B cell (primary cell): Measurements from ENCODE around the gene PRSS3. TPM values are rescaled to one million over a fixed set of nuclear protein-coding genes. Genes with fewer than 3 reads are reported as not detected.

Source experiments
- ATAC-seq: fragments of 200-7000 bp; cut with Tn5 transposase; one replicate; pipeline ENCODE4 v1.10.0; 2021; ENCODE audit warnings: low read depth, mild to moderate bottlenecking, moderate number of reproducible peaks, moderate library complexity
- CTCF ChIA-PET: fragments of 350-600 bp; sonication (Branson Sonifier 250); formaldehyde crosslinking; loops from one replicate; lab custom pipeline; 2021; ENCODE audit warnings: antibody characterized with exemption, inconsistent platforms; lab: Charles Lee
- POLR2A ChIA-PET: fragments of 350-600 bp; sonication (Branson Sonifier 250); formaldehyde crosslinking; loops from one replicate; lab custom pipeline; 2021; ENCODE audit warnings: antibody characterized with exemption; lab: Charles Lee
- DNase-seq: peaks from one replicate; pipeline ENCODE4 v3.0.0; 2013
- H2AFZ ChIP-seq: 2 replicates; pipeline ENCODE4 v1.6.1; 2012; ENCODE audit warnings: mild to moderate bottlenecking, low read depth, low read length; ENCODE audit not compliant: insufficient read depth, poor library complexity, severe bottlenecking
- H3K27ac ChIP-seq, 2 donors: 1 replicate in 1 of 2; 2 replicates in 1 of 2; pipeline ENCODE4 v1.5.1; 2012 to 2013; ENCODE audit warnings: low read length in 2 of 2, mild to moderate bottlenecking in 2 of 2, moderate library complexity in 1 of 2
- H3K27me3 ChIP-seq, 4 experiments: fragments of 200-600 bp in 1 of 4; sonication (generic) in 1 of 4; replicated peaks in 1 of 4; 1 replicate in 2 of 4; 2 replicates in 2 of 4; pipeline versions ENCODE4 v1.6.1 to v1.7.0; 2013 to 2016; ENCODE audit warnings: low read length in 3 of 4, mild to moderate bottlenecking in 2 of 4, mixed read lengths in 1 of 4, moderate library complexity in 1 of 4; ENCODE audit not compliant: insufficient read depth in 4 of 4, control insufficient read depth in 3 of 4; ENCODE audit errors: control extremely low read depth in 1 of 4
- H3K36me3 ChIP-seq, 2 experiments: replicated peaks in 1 of 2; 1 replicate in 1 of 2; 2 replicates in 1 of 2; pipeline versions ENCODE4 v1.6.1 to v1.7.1; 2013; ENCODE audit warnings: low read length in 1 of 2; ENCODE audit not compliant: insufficient read depth in 2 of 2, control insufficient read depth in 1 of 2; ENCODE audit errors: control extremely low read depth in 1 of 2, extremely low read depth in 1 of 2
- H3K4me1 ChIP-seq, 2 donors: fragments of 200-600 bp in 1 of 2; sonication (generic) in 1 of 2; 1 replicate in 1 of 2; 2 replicates in 1 of 2; pipeline versions ENCODE4 v1.5.1 to v1.6.1; 2013 to 2017; ENCODE audit warnings: low read length in 2 of 2; ENCODE audit not compliant: control insufficient read depth in 2 of 2, insufficient read depth in 2 of 2
- H3K4me2 ChIP-seq: replicated peaks from 2 replicates; pipeline ENCODE3; 2012; ENCODE audit warnings: mild to moderate bottlenecking, low read depth, low read length; ENCODE audit not compliant: poor library complexity, severe bottlenecking
- H3K4me3 ChIP-seq, 5 experiments: fragments of 200-600 bp in 1 of 5; sonication (generic) in 1 of 5; 1 replicate in 3 of 5; 2 replicates in 2 of 5; pipeline versions ENCODE4 v1.5.1 to v1.7.0; 2011 to 2016; ENCODE audit warnings: low read length in 4 of 5, mild to moderate bottlenecking in 4 of 5, low read depth in 2 of 5, control low read depth in 1 of 5, moderate library complexity in 1 of 5; ENCODE audit not compliant: insufficient read depth in 1 of 5; ENCODE audit errors: control extremely low read depth in 1 of 5, extremely low read depth in 1 of 5
- H3K79me2 ChIP-seq: fragments of 200-600 bp; sonication (generic); one replicate; pipeline ENCODE4 v1.6.0; 2016; ENCODE audit warnings: low read length; ENCODE audit not compliant: control insufficient read depth, insufficient read depth
- H3K9ac ChIP-seq: fragments of 200-600 bp; sonication (generic); 2 replicates; pipeline ENCODE4 v1.6.1; 2017; ENCODE audit warnings: mild to moderate bottlenecking, low read length, moderate library complexity
- H3K9me3 ChIP-seq, 3 donors: one replicate each; pipeline versions ENCODE4 v1.6.1 to v1.7.1; 2013; ENCODE audit warnings: low read length in 2 of 3; ENCODE audit not compliant: control insufficient read depth in 2 of 3, insufficient read depth in 1 of 3; ENCODE audit errors: control extremely low read depth in 1 of 3
- H4K20me1 ChIP-seq: 2 replicates; pipeline ENCODE4 v1.6.0; 2012; ENCODE audit warnings: mild to moderate bottlenecking, low read length; ENCODE audit not compliant: insufficient read depth, control insufficient read depth, poor library complexity, severe bottlenecking
- H3K27ac Mint-ChIP-seq: one replicate; pipeline ENCODE4 v1.8.0; 2021; ENCODE audit warnings: mixed read lengths
- H3K27me3 Mint-ChIP-seq: one replicate; pipeline ENCODE4 v1.8.0; 2021; ENCODE audit warnings: mixed read lengths
- H3K4me1 Mint-ChIP-seq: one replicate; pipeline ENCODE4 v1.8.0; 2021; ENCODE audit warnings: mixed read lengths
- H3K4me3 Mint-ChIP-seq: one replicate; pipeline ENCODE4 v1.8.0; 2021; ENCODE audit warnings: mixed read lengths
- H3K9me3 Mint-ChIP-seq: one replicate; pipeline ENCODE4 v1.8.0; 2022; ENCODE audit warnings: mixed read lengths; ENCODE audit not compliant: insufficient read depth
- CTCF ChIP-seq: fragments of 200-600 bp; IDR thresholded peaks from one replicate; pipeline ENCODE4 v1.8.0; 2022; ENCODE audit warnings: antibody characterized with exemption, mild to moderate bottlenecking
- EZH2 ChIP-seq: IDR thresholded peaks from 2 replicates; pipeline ENCODE4 v1.6.1; 2012; ENCODE audit warnings: borderline replicate concordance, low read depth, mild to moderate bottlenecking, moderate library complexity, low read length; ENCODE audit not compliant: insufficient read depth, poor library complexity, severe bottlenecking
- WGBS: methylation state at CpG from one replicate; pipeline ENCODE4 v1.1.5; 2013; ENCODE audit warnings: missing lambda C conversion rate; ENCODE audit not compliant: insufficient coverage; 5-methylcytosine and 5-hydroxymethylcytosine counted together
- intact Hi-C: fragments of 100-400 bp; cut with micrococcal nuclease; formaldehyde crosslinking; loops from one replicate; pipeline ENCODE4 v1.10.0; 2022
- polyA plus RNA-seq: library from polyadenylated mRNA; depleted of rRNA; stranded (reverse); fragments of >200 nt; gene quantifications from 2 replicates; pipeline ENCODE4 v1.2.3, GENCODE V29; 2012
- total RNA-seq, 2 donors: library from RNA; stranded (reverse); fragments of 120-200 nt in 1 of 2; gene quantifications; 1 replicate in 1 of 2; 2 replicates in 1 of 2; pipeline versions ENCODE4 v1.2.3 to v1.2.4, GENCODE V29; 2013 to 2022

The PRSS3 gene
- total and polyA plus RNA-seq, 2 donors (not counting 1 experiment from before 2014, with no cell fraction given), result not detected

GRCh38 chr9:33778700-33779351, 16.5 kb upstream of the PRSS3 start:
- CTCF ChIA-PET, result interaction anchor here (0.6 to 2.0 kb wide), 22 partner anchors 9 to 309 kb away, joined by 3 to 13 read pairs (median 3); no protein-coding TSS in a partner anchor
- H3K27me3 ChIP-seq, result no peaks in the 10 kb centered on the region
- H3K4me2 ChIP-seq, result no peak overlapping the region
- peaks cover 9% of the 10 kb centered on the region for H3K27me3 Mint-ChIP-seq
- H3K27ac ChIP-seq, result no peak overlapping the region
- intact Hi-C loops, result no loop called here
- H3K9me3 Mint-ChIP-seq, result no peaks in the 10 kb centered on the region
- WGBS, result 0% methylated on average over 2 of the region's 6 CpGs
- H3K36me3 ChIP-seq, result no peaks in the 10 kb centered on the region
- H3K4me3 Mint-ChIP-seq, result no peak overlapping the region
- no peaks in the 10 kb centered on the region for H4K20me1 ChIP-seq
- no peak overlapping the region for H2AFZ ChIP-seq
- no peak overlapping the region for H3K27ac Mint-ChIP-seq
- peaks cover 0 to 3% of the 10 kb centered on the region in 2 donors for H3K4me1 ChIP-seq
- no peak overlapping the region for H3K9ac ChIP-seq
- TF ChIP-seq EZH2, result no peak
- peak; percentile 90 for TF ChIP-seq CTCF
- H3K9me3 ChIP-seq, result no peaks in the 10 kb centered on the region
- H3K4me3 ChIP-seq, result no peak overlapping the region
- ATAC-seq (peak; percentile 79), DNase-seq (peak; percentile 73)
- peaks cover 5% of the 10 kb centered on the region for H3K4me1 Mint-ChIP-seq
- no peaks in the 10 kb centered on the region for H3K79me2 ChIP-seq
- POLR2A ChIA-PET, result no interaction called here

- CTCF ChIA-PET, result no interaction called here
- Mint-ChIP-seq H3K27ac (no peak overlapping the region), H3K9me3 (no peaks in the 10 kb centered on the region), H3K4me1 (peaks cover 5% of the 10 kb centered on the region), H3K4me3 (no peak overlapping the region), H3K27me3 (peaks cover 9% of the 10 kb centered on the region)
- Histone ChIP-seq H3K27ac (no peak overlapping the region), H3K9me3 (no peaks in the 10 kb centered on the region), H3K9ac (no peak overlapping the region), H2AFZ (no peak overlapping the region), H3K36me3 (no peaks in the 10 kb centered on the region), H3K4me1 (peaks cover 0 to 3% of the 10 kb centered on the region in 2 donors), H4K20me1 (no peaks in the 10 kb centered on the region), H3K79me2 (no peaks in the 10 kb centered on the region), H3K27me3 (no peaks in the 10 kb centered on the region), H3K4me3 (no peak overlapping the region), H3K4me2 (no peak overlapping the region)
- DNase-seq, result no peak
- no peak for ATAC-seq
- intact Hi-C loops, result no loop called here
- no peak for TF ChIP-seq EZH2
- TF ChIP-seq CTCF, result no peak
- POLR2A ChIA-PET, result no interaction called here
Measured at GRCh38 chr9:33780276-33780675, 15.1 kb upstream of the PRSS3 start.
